ENCODE results near the gene UBR4. TPM values are rescaled to one million over a fixed set of nuclear protein-coding genes. Genes with fewer than 3 reads are reported as not detected.

UBR4 gene
- total RNA-seq, 1 experiment from 2014 or later = 107 TPM

DNA sequence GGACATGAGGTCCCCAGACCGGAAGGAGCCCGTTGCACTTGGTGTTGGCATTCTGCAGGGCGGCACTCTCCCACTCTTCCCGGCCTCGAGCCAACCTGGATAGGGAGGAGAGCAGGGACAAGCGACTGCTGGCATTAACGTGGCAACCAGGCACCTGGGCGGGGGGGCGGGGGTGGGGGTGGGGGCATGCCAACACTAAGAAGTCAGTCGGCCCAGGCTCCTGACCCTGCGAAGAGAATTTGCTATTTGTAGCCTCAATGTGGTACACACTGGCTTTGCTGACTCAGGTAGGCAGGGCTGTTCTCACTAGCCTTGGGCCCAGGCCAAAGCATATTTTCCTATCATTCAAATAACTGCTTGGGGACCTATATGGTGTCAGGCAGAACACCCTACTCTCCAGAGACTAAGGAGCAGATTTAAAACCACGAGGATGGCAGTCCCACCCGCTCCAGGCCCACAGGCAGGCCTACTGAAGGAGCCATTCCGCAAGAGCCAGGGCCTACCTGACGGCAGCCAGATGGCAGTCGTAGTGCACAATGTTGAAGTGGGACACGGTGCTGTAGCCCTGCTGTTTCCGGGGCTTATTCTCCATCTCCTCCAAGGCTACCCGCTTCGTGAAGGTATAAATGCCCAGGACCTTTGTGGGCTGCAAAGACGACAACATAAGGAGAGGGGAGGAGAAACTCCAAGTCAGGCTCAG, 123.7 kb downstream of the UBR4 start:
- Histone ChIP-seq H3K9ac (ENCODE audit: low read length) (no peak overlapping the region), H3K9me3 (ENCODE audit: control insufficient read depth in 1 of 2, insufficient read depth in 1 of 2, low read depth in 1 of 2, low read length in 2 of 2) (no peaks in the 10 kb centered on the region), H3K36me3 (ENCODE audit: control insufficient read depth in 1 of 2, insufficient read depth in 2 of 2, low read length in 2 of 2) (peaks cover 49 to 73% of the 10 kb centered on the region in 2 experiments), H3K4me1 (ENCODE audit: control insufficient read depth in 1 of 2, insufficient read depth in 2 of 2, low read length in 2 of 2) (peaks cover 0 to 10% of the 10 kb centered on the region in 2 experiments; a peak in 3 of 4 replicates), H3K27ac (ENCODE audit: low read depth, low read length) (no peak overlapping the region), H3K27me3 (ENCODE audit: insufficient read depth, low read length) (no peaks in the 10 kb centered on the region), H3K4me3 (replicated peaks in 1 of 2; ENCODE audit: low read depth in 1 of 2, low read length in 2 of 2) (no peak overlapping the region), H4K20me1 (ENCODE audit: insufficient read depth) (no peaks in the 10 kb centered on the region), H2AFZ (ENCODE audit: low read depth, low read length, poor library complexity, severe bottlenecking) (no peak overlapping the region), H3K9me2 (ENCODE audit: insufficient read depth) (no peaks in the 10 kb centered on the region), H3K79me2 (ENCODE audit: insufficient read depth, low read length) (no peaks in the 10 kb centered on the region), H3K4me2 (ENCODE audit: low read length) (no peak overlapping the region)
- DNase-seq (ENCODE audit: low read depth, low spot score) (no peak), ATAC-seq (no peak)
- TF ChIP-seq POLR2AphosphoS5 (IDR thresholded peaks at IDR 0.05; ENCODE audit: low read depth, low read length) (no peak), SRF (IDR thresholded peaks at IDR 0.05; ENCODE audit: low read depth) (no peak), EZH2 (IDR thresholded peaks at IDR 0.05) (no peak), CEBPB (IDR thresholded peaks at IDR 0.05; ENCODE audit: low read depth) (no peak), FOSL1 (IDR thresholded peaks at IDR 0.05; ENCODE audit: low read depth) (no peak), CBX3 (IDR thresholded peaks at IDR 0.05; ENCODE audit: low read depth) (no peak), POLR2A (IDR thresholded peaks at IDR 0.05; ENCODE audit: borderline replicate concordance, extremely low read depth, insufficient read depth, insufficient read length) (no peak), SP1 (IDR thresholded peaks at IDR 0.05; ENCODE audit: low read depth) (no peak), JUND (IDR thresholded peaks at IDR 0.05) (no peak), YY1 (IDR thresholded peaks at IDR 0.05; ENCODE audit: extremely low read depth, insufficient replicate concordance, low read depth, low read length) (no peak), ELF1 (IDR thresholded peaks at IDR 0.05; ENCODE audit: borderline replicate concordance, low read depth) (no peak), ZFX (IDR thresholded peaks at IDR 0.05) (no peak), TCF7L2 (IDR thresholded peaks at IDR 0.05; ENCODE audit: borderline replicate concordance, extremely low read depth, insufficient read depth, insufficient read length) (no peak), SIN3A (IDR thresholded peaks at IDR 0.05; ENCODE audit: low read depth) (no peak), ZNF274 (IDR thresholded peaks at IDR 0.05; ENCODE audit: low read depth, low read length) (no peak), RAD21 (IDR thresholded peaks at IDR 0.05; ENCODE audit: low read depth) (no peak), EGR1 (IDR thresholded peaks at IDR 0.05; ENCODE audit: low read depth) (no peak)
- TF ChIP-seq, protein P1, sequence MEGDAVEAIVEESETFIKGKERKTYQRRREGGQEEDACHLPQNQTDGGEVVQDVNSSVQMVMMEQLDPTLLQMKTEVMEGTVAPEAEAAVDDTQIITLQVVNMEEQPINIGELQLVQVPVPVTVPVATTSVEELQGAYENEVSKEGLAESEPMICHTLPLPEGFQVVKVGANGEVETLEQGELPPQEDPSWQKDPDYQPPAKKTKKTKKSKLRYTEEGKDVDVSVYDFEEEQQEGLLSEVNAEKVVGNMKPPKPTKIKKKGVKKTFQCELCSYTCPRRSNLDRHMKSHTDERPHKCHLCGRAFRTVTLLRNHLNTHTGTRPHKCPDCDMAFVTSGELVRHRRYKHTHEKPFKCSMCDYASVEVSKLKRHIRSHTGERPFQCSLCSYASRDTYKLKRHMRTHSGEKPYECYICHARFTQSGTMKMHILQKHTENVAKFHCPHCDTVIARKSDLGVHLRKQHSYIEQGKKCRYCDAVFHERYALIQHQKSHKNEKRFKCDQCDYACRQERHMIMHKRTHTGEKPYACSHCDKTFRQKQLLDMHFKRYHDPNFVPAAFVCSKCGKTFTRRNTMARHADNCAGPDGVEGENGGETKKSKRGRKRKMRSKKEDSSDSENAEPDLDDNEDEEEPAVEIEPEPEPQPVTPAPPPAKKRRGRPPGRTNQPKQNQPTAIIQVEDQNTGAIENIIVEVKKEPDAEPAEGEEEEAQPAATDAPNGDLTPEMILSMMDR (IDR thresholded peaks at IDR 0.05 in 2 of 3, conservative IDR thresholded peaks at IDR 0.05 in 1 of 3; ENCODE audit: borderline replicate concordance in 1 of 3, insufficient read depth in 1 of 3, low read depth in 2 of 3, low read length in 2 of 3) = no peak
- TF ChIP-seq, protein P2, sequence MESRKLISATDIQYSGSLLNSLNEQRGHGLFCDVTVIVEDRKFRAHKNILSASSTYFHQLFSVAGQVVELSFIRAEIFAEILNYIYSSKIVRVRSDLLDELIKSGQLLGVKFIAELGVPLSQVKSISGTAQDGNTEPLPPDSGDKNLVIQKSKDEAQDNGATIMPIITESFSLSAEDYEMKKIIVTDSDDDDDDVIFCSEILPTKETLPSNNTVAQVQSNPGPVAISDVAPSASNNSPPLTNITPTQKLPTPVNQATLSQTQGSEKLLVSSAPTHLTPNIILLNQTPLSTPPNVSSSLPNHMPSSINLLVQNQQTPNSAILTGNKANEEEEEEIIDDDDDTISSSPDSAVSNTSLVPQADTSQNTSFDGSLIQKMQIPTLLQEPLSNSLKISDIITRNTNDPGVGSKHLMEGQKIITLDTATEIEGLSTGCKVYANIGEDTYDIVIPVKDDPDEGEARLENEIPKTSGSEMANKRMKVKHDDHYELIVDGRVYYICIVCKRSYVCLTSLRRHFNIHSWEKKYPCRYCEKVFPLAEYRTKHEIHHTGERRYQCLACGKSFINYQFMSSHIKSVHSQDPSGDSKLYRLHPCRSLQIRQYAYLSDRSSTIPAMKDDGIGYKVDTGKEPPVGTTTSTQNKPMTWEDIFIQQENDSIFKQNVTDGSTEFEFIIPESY (IDR thresholded peaks at IDR 0.05; ENCODE audit: extremely low read depth, insufficient replicate concordance, low read length) = no peak
- ChIA-PET POLR2A (no interaction called here), CTCF (no interaction called here), RAD21 (ENCODE audit: low non-redundant PET in 1 of 2, low total read pairs in 2 of 2, uncharacterized antibody in 2 of 2, unreplicated experiment in 2 of 2) (no interaction called here)
- intact Hi-C loops (cut with micrococcal nuclease) = no loop called here
- BruUV-seq (replicated peaks) = no TSS peak

Data from HCT116 (cell line).